Stimulated activated CD4-positive, alpha-beta T cell treated with anti-CD3 and anti-CD28 coated beads, TNF-alpha, amount 100 ng/mL, for 48 hours (primary cell): ENCODE data around the gene ATP6V0A4.
"Not testable (repeated sequence)": the region's sequence is repeated elsewhere in the genome, so short reads cannot be mapped to it uniquely, and the experiment has no call there.

ENCODE experiments used
- DNase-seq, 3 donors: peaks; one replicate each; pipeline ENCODE4 v3.0.0-alpha.2; 2020; ENCODE audit warnings: low read depth in 3 of 3

Gene ATP6V0A4

DNA sequence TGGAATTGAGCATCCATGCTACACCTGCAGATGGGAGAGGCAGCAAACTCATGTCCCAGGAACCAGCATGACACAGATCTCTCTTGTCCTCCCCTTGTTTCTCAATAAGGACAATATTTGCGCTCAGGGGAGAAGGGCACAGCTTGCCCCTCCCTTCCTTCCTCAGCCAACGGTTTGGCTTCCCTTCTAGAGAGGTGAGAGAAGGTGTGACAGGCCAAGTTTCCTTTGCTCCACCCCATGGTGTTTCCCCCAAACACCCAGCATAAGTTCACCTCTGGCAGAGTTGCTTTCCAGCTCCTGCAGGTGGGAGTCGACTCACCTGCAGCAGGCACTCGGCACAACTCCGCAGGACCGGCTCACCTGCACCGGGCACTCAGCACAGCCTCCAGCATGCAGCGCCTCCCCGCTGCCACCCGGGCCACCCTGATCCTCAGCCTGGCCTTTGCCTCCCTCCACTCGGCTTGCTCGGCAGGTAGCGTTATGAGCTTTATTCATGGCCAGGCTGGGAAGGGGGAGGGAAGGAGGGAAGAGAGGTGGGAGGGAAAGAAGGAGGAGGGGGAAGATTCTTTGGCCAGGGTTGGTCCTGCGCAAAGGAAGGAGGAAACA lies at the start of gene ATP6V0A4, which contains the start of gene TMEM213:
Gene ATP6V0A4, minus strand, starts transcription at position 482 of the 606 bp plus-strand sequence. CDS start 26,949 bp downstream, outside the sequence.
Gene TMEM213, plus strand, starts transcription at position 280 of the 606 bp plus-strand sequence. Its CDS starts 111 bp downstream, at position 391.
- no peak for DNase-seq

- no peak for DNase-seq
Observed at GRCh38 chr7:138845711-138846110, 47.7 kb upstream of the ATP6V0A4 start.

DNA sequence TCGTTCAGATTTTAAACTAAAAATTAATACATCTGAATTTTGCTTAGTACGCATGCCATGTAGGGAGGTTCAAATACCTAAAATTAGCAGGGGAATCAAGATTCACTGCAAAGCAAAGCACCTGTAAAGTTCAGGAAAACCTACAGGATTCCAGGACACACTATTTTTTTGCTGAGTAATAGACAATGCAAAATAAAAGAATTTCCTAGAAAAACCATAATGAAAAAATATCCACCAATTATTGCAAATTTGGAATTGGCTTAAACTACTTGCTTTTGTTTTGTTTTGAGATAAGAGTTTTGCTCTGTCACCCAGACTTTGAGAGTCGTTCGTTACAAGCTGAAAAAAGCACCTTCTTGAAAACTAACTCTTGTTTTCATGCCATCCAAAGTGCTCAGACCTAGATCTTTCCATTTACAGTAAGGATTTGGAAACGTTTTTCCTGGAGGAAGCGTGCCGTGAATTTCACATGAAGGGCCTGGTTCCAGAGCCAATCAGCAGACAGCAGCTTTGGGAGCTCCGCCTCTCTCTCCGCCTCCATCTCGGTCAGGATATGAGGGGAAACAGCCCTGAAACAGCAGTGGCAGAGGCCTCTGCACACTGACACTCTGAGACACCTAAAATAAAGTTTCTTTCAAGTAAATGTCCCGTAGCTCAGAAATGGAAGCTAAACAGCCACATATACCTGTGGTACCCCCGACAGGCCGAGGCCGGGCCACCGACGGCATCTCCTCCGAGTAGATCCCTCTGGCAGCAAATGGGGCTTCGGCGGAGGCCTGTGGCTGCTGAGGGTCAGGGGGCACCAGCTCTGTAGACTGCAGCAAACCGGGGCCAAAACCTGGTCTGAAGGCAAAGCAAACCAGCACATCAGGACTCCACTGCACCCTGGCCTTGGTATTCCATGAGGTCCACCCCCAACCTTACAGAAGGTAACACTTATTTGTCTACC lies 45.9 kb upstream of the ATP6V0A4 start:
- DNase-seq: no peak

GRCh38 chr7:138842111-138842510 lies 44.1 kb upstream of the ATP6V0A4 start:
- no peak for DNase-seq

GRCh38 chr7:138838166-138838565 lies 40.2 kb upstream of the ATP6V0A4 start:
- no peak for DNase-seq

- no peak for DNase-seq
Observed at GRCh38 chr7:138837627-138838026, 39.6 kb upstream of the ATP6V0A4 start.

GRCh38 chr7:138835087-138835486 lies 37.1 kb upstream of the ATP6V0A4 start:
- no peak for DNase-seq

DNA sequence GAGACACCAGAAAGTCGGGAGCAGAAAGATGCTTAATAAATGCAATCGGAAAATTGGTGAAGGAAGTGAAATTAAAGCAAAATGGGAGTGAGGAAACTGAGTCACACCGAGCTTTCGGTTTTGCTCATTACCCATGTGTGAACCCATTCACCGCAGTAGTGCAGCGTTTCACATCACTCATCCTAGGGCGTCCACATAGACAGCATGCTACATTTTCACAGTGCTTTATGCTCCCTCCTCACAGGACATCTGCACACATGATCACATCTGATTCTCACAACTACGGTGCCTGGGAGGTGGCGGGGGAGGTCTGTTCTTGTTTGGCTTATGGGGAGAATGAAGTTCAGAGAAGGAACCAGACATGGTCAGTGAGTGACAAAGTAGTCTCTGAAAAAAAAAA lies 36.6 kb upstream of the ATP6V0A4 start:
- peak in 1 of 3 donors; percentile 7 for DNase-seq

- no peak for DNase-seq
Observed at GRCh38 chr7:138833596-138833995, 35.6 kb upstream of the ATP6V0A4 start.

DNA sequence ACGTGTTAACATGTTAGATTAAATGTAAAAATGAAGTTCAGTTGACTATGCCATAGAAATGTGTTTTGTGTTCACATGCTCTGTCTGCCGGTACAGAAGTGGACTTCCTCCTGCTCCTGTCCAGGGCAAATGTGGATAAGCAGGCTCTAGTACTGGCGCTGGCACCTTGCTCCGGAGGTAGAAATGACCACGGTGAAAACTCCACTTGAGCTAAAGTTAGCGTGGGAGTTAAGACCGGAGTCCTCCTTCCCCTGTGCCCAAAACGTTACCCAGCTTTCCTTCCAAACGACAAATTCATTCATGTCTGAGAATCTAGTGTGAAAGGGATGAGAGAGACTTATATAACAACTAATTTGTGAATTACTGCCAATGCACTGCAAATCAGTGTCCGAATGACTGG lies 35.0 kb upstream of the ATP6V0A4 start:
- no peak for DNase-seq

- no peak for DNase-seq
Observed at GRCh38 chr7:138829335-138829734, 31.3 kb upstream of the ATP6V0A4 start.

- no peak for DNase-seq
Observed at GRCh38 chr7:138828302-138828701, 30.3 kb upstream of the ATP6V0A4 start.

- no peak for DNase-seq
Observed at GRCh38 chr7:138825049-138825721, 27.2 kb upstream of the ATP6V0A4 start.

GRCh38 chr7:138822867-138823535 lies 25.0 kb upstream of the ATP6V0A4 start:
- no peak for DNase-seq

DNA sequence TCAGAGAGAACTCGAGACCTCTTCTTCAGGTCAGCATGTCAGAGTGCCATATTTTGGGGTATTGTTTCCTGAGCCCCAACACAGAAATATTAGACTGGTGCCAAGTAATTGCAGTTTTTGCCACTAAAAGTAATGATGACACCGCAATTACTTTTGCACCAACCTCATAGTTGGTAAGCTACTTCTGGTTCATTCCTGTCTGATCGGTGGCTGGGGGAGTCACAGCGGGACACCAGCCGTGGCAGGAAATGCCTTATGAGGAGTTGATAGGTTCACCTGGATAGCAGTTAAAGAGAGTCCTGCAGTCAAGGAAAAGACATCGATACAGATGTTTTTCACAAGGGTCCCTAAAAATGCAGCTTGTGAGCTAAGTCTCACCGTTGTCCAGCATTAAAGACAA lies 23.9 kb upstream of the ATP6V0A4 start:
- no peak for DNase-seq

GRCh38 chr7:138819625-138820024 lies 21.6 kb upstream of the ATP6V0A4 start:
- DNase-seq: no peak

GRCh38 chr7:138816650-138817049 lies 18.7 kb upstream of the ATP6V0A4 start:
- DNase-seq: no peak

GRCh38 chr7:138814816-138815332 lies 16.9 kb upstream of the ATP6V0A4 start:
- no peak for DNase-seq

- no peak for DNase-seq
Observed at GRCh38 chr7:138813945-138814344, 15.9 kb upstream of the ATP6V0A4 start.

- not testable (repeated sequence) for DNase-seq
Observed at GRCh38 chr7:138811327-138811726, 13.3 kb upstream of the ATP6V0A4 start.

DNA sequence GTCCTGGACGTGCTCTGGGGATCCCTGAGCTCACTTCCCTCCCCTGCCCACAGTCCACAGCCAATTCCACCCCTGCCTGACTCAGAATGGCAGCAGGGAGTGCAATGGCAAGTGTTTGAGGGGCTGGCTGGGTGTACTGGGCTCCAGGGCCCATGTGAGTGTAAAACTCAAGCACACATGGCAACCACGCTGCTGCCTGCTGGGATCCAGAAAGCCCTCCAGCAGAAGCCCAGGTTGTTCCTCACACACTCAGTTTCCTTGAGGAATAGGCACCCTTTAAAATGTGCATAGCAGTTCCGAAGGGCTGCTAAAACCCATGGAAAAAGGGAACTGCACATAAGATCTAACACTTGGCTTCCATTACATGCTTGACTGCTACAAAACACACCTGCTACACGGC lies 11.3 kb upstream of the ATP6V0A4 start:
- no peak for DNase-seq
